GM12878 (cell line): ENCODE results near the gene CDK7. TPM values are rescaled to one million over a fixed set of nuclear protein-coding genes. Genes with fewer than 3 reads are reported as not detected.

Source experiments
- ATAC-seq: fragments of 200-7000 bp; cut with Tn5 transposase; 3 replicates; pipeline ENCODE4 v1.9.1; 2020; ENCODE audit warnings: mild to moderate bottlenecking, moderate library complexity
- BruUV-seq: library from RNA; stranded (reverse); fragments of 400-500 nt; replicated peaks from 2 replicates; lab custom pipeline; 2021; lab: Mats Ljungman, UMichigan
- CTCF ChIA-PET: fragments of 300-600 bp; sonication (Branson Sonifier 250); formaldehyde crosslinking; extraction: SDS; loops from one replicate; lab custom pipeline; 2021; ENCODE audit warnings: inconsistent platforms; lab: Yijun Ruan, JAX
- POLR2A ChIA-PET: fragments of 350-600 bp; formaldehyde crosslinking; extraction: SDS; loops from one replicate; lab custom pipeline; 2021; ENCODE audit warnings: inconsistent platforms; lab: Charles Lee
- RAD21 ChIA-PET: fragments of 300-600 bp; sonication (Branson Sonifier 250); formaldehyde crosslinking; loops from one replicate; lab custom pipeline; 2023; ENCODE audit warnings: antibody characterized with exemption; ENCODE audit not compliant: unreplicated experiment; lab: Charles Lee
- SMC1A ChIA-PET: fragments of 300-600 bp; sonication (Branson Sonifier 250); formaldehyde crosslinking; loops from one replicate; lab custom pipeline; 2023; ENCODE audit not compliant: unreplicated experiment, uncharacterized antibody; lab: Charles Lee
- DNase-seq: peaks from one replicate; pipeline ENCODE4 v3.0.0-alpha.2; 2011; ENCODE audit warnings: low read depth, low spot score
- FAIRE-seq: peaks from 3 replicates; lab custom pipeline; 2011; peaks lifted over from hg19 to GRCh38; lab: Jason Lieb, UNC
- H2AFZ ChIP-seq: 2 replicates; pipeline ENCODE4 v1.6.0; 2011; ENCODE audit warnings: low read depth, low read length, control low read depth; ENCODE audit not compliant: control insufficient read depth
- H3K27ac ChIP-seq: 2 replicates; pipeline ENCODE4 v1.5.1; 2011; ENCODE audit warnings: control low read depth; ENCODE audit not compliant: control insufficient read depth, insufficient read depth
- H3K27me3 ChIP-seq, 2 experiments: replicated peaks in 1 of 2; 2 replicates each; pipeline versions ENCODE4 v1.6.0 to v1.6.1; 2011; ENCODE audit warnings: low read length in 1 of 2; ENCODE audit not compliant: control insufficient read depth in 2 of 2, insufficient read depth in 2 of 2
- H3K36me3 ChIP-seq, 2 experiments: 2 replicates each; pipeline ENCODE4 v1.5.1; 2011; ENCODE audit warnings: low read length in 1 of 2; ENCODE audit not compliant: control insufficient read depth in 2 of 2, insufficient read depth in 2 of 2
- H3K4me1 ChIP-seq: 2 replicates; pipeline ENCODE4 v1.6.1; 2011; ENCODE audit warnings: mild to moderate bottlenecking, low read length, moderate library complexity, mixed read lengths; ENCODE audit not compliant: control insufficient read depth, insufficient read depth
- H3K4me2 ChIP-seq: 2 replicates; pipeline ENCODE4 v1.6.0; 2011; ENCODE audit warnings: control low read depth; ENCODE audit not compliant: control insufficient read depth, insufficient read depth
- H3K4me3 ChIP-seq: fragments of 200-600 bp; sonication (generic); 2 replicates; pipeline ENCODE4 v1.5.1; 2016
- H3K79me2 ChIP-seq: 2 replicates; pipeline ENCODE4 v1.6.0; 2011; ENCODE audit warnings: low read length; ENCODE audit not compliant: control insufficient read depth, insufficient read depth
- H3K9ac ChIP-seq: 2 replicates; pipeline ENCODE4 v1.8.0; 2011; ENCODE audit warnings: low read length, control low read depth, mixed read lengths; ENCODE audit not compliant: control insufficient read depth, insufficient read depth
- H3K9me3 ChIP-seq: replicated peaks from 3 replicates; pipeline ENCODE4 v1.5.1; 2011; ENCODE audit warnings: mild to moderate bottlenecking, low read length; ENCODE audit not compliant: control insufficient read depth, insufficient read depth
- H4K20me1 ChIP-seq: 2 replicates; pipeline ENCODE4 v1.6.0; 2011; ENCODE audit not compliant: control insufficient read depth, insufficient read depth
- BCL3 ChIP-seq: IDR thresholded peaks from 2 replicates; pipeline ENCODE4 v1.6.1; 2011; ENCODE audit warnings: borderline replicate concordance, low read depth, mild to moderate bottlenecking, moderate library complexity, low read length; ENCODE audit not compliant: insufficient read depth, poor library complexity, severe bottlenecking
- HSF1 ChIP-seq: fragments of 150-350 bp; IDR thresholded peaks from 2 replicates; pipeline ENCODE4 v1.6.1; 2014; ENCODE audit warnings: mild to moderate bottlenecking, low read depth, low read length
- IKZF2 ChIP-seq, 2 experiments: fragments of 450-650 bp; IDR thresholded peaks; 2 replicates each; pipeline ENCODE4 v1.6.1; 2017; ENCODE audit warnings: mild to moderate bottlenecking in 2 of 2, moderate library complexity in 2 of 2
- NBN ChIP-seq: fragments of 450-650 bp; IDR thresholded peaks from 2 replicates; pipeline ENCODE4 v1.6.1; 2016
- NR2C2 ChIP-seq: IDR thresholded peaks from 2 replicates; pipeline ENCODE4 v1.6.1; 2011; ENCODE audit warnings: borderline replicate concordance, low read depth; ENCODE audit not compliant: control insufficient read depth, insufficient read length
- RUNX3 ChIP-seq: IDR thresholded peaks from 2 replicates; pipeline ENCODE4 v1.6.1; 2012; ENCODE audit warnings: low read length, inconsistent platforms
- SREBF1 ChIP-seq: IDR thresholded peaks from 2 replicates; pipeline ENCODE4 v1.6.1; 2012; ENCODE audit warnings: mild to moderate bottlenecking, low read length
- TAF1 ChIP-seq: IDR thresholded peaks from 2 replicates; pipeline ENCODE4 v1.6.1; 2011; ENCODE audit warnings: mild to moderate bottlenecking, low read depth, low read length, borderline replicate concordance
- TARDBP ChIP-seq: IDR thresholded peaks from 2 replicates; pipeline ENCODE4 v1.6.1; 2016; ENCODE audit warnings: borderline replicate concordance
- YY1 ChIP-seq: IDR thresholded peaks from 2 replicates; pipeline ENCODE4 v1.6.1; 2011; ENCODE audit warnings: low read depth, mild to moderate bottlenecking, low read length
- ZNF207 ChIP-seq: fragments of 450-650 bp; IDR thresholded peaks from 2 replicates; pipeline ENCODE4 v1.6.1; 2014; ENCODE audit warnings: antibody characterized with exemption, mild to moderate bottlenecking, borderline replicate concordance
- ZNF592 ChIP-seq: fragments of 450-650 bp; IDR thresholded peaks from 2 replicates; pipeline ENCODE4 v1.6.1; 2017; ENCODE audit warnings: mild to moderate bottlenecking, moderate library complexity
- ZNF687 ChIP-seq: fragments of 450-650 bp; IDR thresholded peaks from 2 replicates; pipeline ENCODE4 v1.6.1; 2017; ENCODE audit warnings: mild to moderate bottlenecking, moderate library complexity
- WGBS: methylation state at CpG from one replicate; pipeline ENCODE4 v1.1.6; 2016; ENCODE audit warnings: low lambda C conversion rate; ENCODE audit not compliant: insufficient replicate concordance, insufficient coverage; ENCODE audit errors: missing lambda C conversion rate; 5-methylcytosine and 5-hydroxymethylcytosine counted together
- in situ Hi-C: fragments of 300-500 bp; cut with MboI; formaldehyde crosslinking; loops from 9 replicates; pipeline ENCODE4 v1.14.3; 2018; ENCODE audit warnings: mixed read lengths
- intact Hi-C: fragments of 100-400 bp; cut with micrococcal nuclease; formaldehyde crosslinking; loops from one replicate; pipeline ENCODE4 v1.14.2; 2022; ENCODE audit not compliant: unreplicated experiment
- polyA plus RNA-seq, 11 experiments: library from polyadenylated mRNA; depleted of rRNA in 4 of 11; unstranded in 6 of 11; stranded (reverse) in 5 of 11; fragments of >200 nt; fragmentation: Nextera tagmentation in 4 of 11; fragmentation: Illumina TruSeq in 1 of 11; extraction: Ambion mirVana in 4 of 11; extraction: Trizol in 1 of 11; gene quantifications; 1 replicate in 1 of 11; 2 replicates in 10 of 11; pipeline versions ENCODE4 v1.2.1 to v1.2.3, GENCODE V29; 2011 to 2016; ENCODE audit warnings: inconsistent platforms in 2 of 11, missing spikeins in 2 of 11, low read depth in 1 of 11
- total RNA-seq, 4 experiments: library from RNA; depleted of rRNA in 3 of 4; stranded (reverse); fragments of >200 nt in 3 of 4; fragmentation: Illumina TruSeq in 1 of 4; extraction: Trizol in 1 of 4; gene quantifications; 2 replicates each; pipeline versions ENCODE4 v1.2.1 to v1.2.3, GENCODE V29; 2013 to 2021

Gene CDK7
- total and polyA plus RNA-seq, 10 of the 15 experiments (the other 5 are each of a cell fraction or from before 2014, with no cell fraction given) = 26.0 to 93.9 (median 43.0) TPM

- ChIA-PET POLR2A (no interaction called here), RAD21 (no interaction called here), SMC1A (interaction anchor here (0.6 kb wide), 1 partner anchor 162 kb away, joined by 3 read pairs; no protein-coding TSS in a partner anchor), CTCF (no interaction called here)
- Histone ChIP-seq H3K9ac (no peak overlapping the region), H3K9me3 (peaks cover 2% of the 10 kb centered on the region; the same call in 1 of the 3 replicates), H3K4me1 (no peaks in the 10 kb centered on the region), H3K79me2 (no peaks in the 10 kb centered on the region), H3K27me3 (no peaks in the 10 kb centered on the region), H4K20me1 (no peaks in the 10 kb centered on the region), H3K4me3 (no peak overlapping the region), H2AFZ (no peak overlapping the region), H3K4me2 (no peak overlapping the region), H3K27ac (no peak overlapping the region), H3K36me3 (peaks cover 0 to 6% of the 10 kb centered on the region in 2 experiments; a peak in 2 of 4 replicates)
- intact Hi-C loops (no loop called here), in situ Hi-C loops (no loop called here)
- WGBS = 60% methylated on average over 5 of the region's 5 CpGs
- ATAC-seq (no peak), DNase-seq (no peak), FAIRE-seq (no peak)
- no TSS peak for BruUV-seq
- no peak for TF ChIP-seq YY1
- no peak for TF ChIP-seq NR2C2
- TF ChIP-seq TARDBP = no peak
- TF ChIP-seq TAF1 = no peak
- TF ChIP-seq SREBF1 = no peak
- TF ChIP-seq ZNF207 = no peak
- no peak for TF ChIP-seq HSF1
- TF ChIP-seq ZNF592 = no peak
- TF ChIP-seq BCL3 = no peak
- TF ChIP-seq ZNF687 = no peak
- no peak for TF ChIP-seq IKZF2 (IDR thresholded peaks at IDR 0.05)
- TF ChIP-seq RUNX3 = no peak
- TF ChIP-seq NBN = no peak
Measured at GRCh38 chr5:69312459-69313160, 77.9 kb downstream of the CDK7 start.
